Memory B cell (primary cell): ENCODE measurements around the gene ALS2CL.

ENCODE experiments used
- ATAC-seq: fragments of 150-1000 bp; cut with Tn5 transposase; 2 replicates; pipeline ENCODE4 v1.10.0; 2021; ENCODE audit warnings: low read depth, mild to moderate bottlenecking, moderate library complexity
- DNase-seq, 2 donors: peaks; one replicate each; pipeline ENCODE4 v3.0.0; 2022; ENCODE audit warnings: low spot score in 2 of 2
- H3K27ac Mint-ChIP-seq: one replicate; pipeline ENCODE4 v1.8.0; 2022; ENCODE audit warnings: mild to moderate bottlenecking, moderate library complexity, mixed read lengths
- H3K27me3 Mint-ChIP-seq: one replicate; pipeline ENCODE4 v1.8.0; 2022; ENCODE audit warnings: mixed read lengths
- H3K36me3 Mint-ChIP-seq: one replicate; pipeline ENCODE4 v1.8.0; 2022; ENCODE audit warnings: mild to moderate bottlenecking, mixed read lengths
- H3K4me1 Mint-ChIP-seq: one replicate; pipeline ENCODE4 v1.8.0; 2022; ENCODE audit warnings: mixed read lengths
- H3K4me3 Mint-ChIP-seq: one replicate; pipeline ENCODE4 v1.8.0; 2022; ENCODE audit warnings: mild to moderate bottlenecking, moderate library complexity, mixed read lengths
- H3K9me3 Mint-ChIP-seq: one replicate; pipeline ENCODE4 v1.8.0; 2022; ENCODE audit warnings: mixed read lengths

Gene ALS2CL

DNA sequence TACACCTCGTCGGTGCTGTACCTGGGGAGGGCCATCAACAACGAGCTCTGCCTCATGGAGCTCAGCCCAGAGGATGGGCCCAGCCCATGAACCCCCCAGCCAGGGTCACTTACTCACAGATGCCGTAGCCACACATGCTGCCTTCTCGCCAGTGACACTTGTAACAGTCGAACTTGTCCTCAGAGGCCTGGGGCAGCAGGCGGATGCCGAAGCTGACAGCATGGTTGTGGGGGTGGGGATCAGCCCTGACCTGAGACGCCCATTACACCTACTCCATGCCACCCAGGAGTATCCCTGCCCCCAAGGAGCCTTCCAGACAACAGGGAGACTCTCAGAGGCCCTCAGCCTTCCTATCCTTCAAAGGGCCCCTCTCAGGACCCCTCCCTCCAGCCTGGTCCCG, 12.1 kb downstream of the ALS2CL start:
- H3K27me3 Mint-ChIP-seq, result peaks cover 3% of the 10 kb centered on the region
- no peak for ATAC-seq
- no peak overlapping the region for H3K4me3 Mint-ChIP-seq
- H3K4me1 Mint-ChIP-seq, result no peaks in the 10 kb centered on the region
- no peak overlapping the region for H3K27ac Mint-ChIP-seq
- H3K36me3 Mint-ChIP-seq, result no peaks in the 10 kb centered on the region
- no peak for DNase-seq
- no peaks in the 10 kb centered on the region for H3K9me3 Mint-ChIP-seq

GRCh38 chr3:46680298-46680826, 13.1 kb downstream of the ALS2CL start:
- DNase-seq (no peak), ATAC-seq (no peak)
- Mint-ChIP-seq H3K27me3 (no peaks in the 10 kb centered on the region), H3K9me3 (no peaks in the 10 kb centered on the region), H3K36me3 (no peaks in the 10 kb centered on the region), H3K4me3 (no peak overlapping the region), H3K4me1 (no peaks in the 10 kb centered on the region), H3K27ac (no peak overlapping the region)

DNA sequence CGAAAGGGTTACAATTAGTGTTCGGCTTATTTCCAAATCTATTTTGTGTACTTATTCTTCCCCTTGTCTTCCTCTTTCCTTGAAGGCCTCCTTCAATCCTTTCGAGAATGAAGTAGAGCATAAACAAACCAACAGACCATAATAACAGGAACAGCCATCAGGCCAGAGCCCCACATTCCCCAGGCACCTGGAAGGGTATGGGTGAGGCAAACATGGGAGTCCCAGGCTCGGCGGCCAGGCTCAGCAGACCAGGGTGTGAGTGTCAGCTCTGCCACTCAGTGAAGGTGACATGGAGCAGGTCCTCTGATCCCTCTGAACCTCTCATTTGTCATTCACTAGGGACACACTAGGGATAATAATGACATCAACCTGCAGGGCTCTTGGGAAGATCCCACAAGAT, 13.8 kb downstream of the ALS2CL start:
- Mint-ChIP-seq H3K36me3 (no peaks in the 10 kb centered on the region), H3K27me3 (no peaks in the 10 kb centered on the region), H3K27ac (no peak overlapping the region), H3K9me3 (no peaks in the 10 kb centered on the region), H3K4me3 (no peak overlapping the region), H3K4me1 (no peaks in the 10 kb centered on the region)
- no peak for ATAC-seq
- no peak for DNase-seq

DNA sequence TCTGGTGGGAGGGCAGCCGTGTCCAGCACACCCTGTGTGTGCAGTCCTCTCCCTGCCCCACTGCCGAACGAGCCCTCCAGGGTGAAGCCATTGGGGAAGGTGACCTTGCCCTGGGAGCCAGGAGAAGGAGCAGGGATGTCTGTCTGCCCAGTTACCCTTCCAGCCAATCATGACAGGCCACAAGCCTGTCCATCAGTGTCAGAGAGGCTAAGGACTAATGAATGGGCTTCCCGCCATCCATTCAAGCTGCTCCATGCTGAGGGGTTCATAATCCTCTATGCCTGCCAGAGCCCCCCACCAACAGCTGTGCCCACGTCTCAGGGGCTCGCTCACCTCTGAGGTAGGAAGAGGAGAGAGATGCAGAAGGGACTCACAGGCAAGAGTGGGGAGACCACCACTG, 15.2 kb downstream of the ALS2CL start:
- Mint-ChIP-seq H3K9me3 (no peaks in the 10 kb centered on the region), H3K4me1 (no peaks in the 10 kb centered on the region), H3K27me3 (peaks cover 5% of the 10 kb centered on the region), H3K4me3 (no peak overlapping the region), H3K27ac (no peak overlapping the region), H3K36me3 (no peaks in the 10 kb centered on the region)
- ATAC-seq, result no peak
- no peak for DNase-seq

GRCh38 chr3:46677411-46677726, 16.1 kb downstream of the ALS2CL start:
- Mint-ChIP-seq H3K4me1 (no peaks in the 10 kb centered on the region), H3K4me3 (no peak overlapping the region)

GRCh38 chr3:46676601-46677410, 16.7 kb downstream of the ALS2CL start:
- peaks cover 9% of the 10 kb centered on the region for H3K27me3 Mint-ChIP-seq
- no peaks in the 10 kb centered on the region for H3K4me1 Mint-ChIP-seq
- H3K27ac Mint-ChIP-seq, result no peak overlapping the region
- H3K4me3 Mint-ChIP-seq, result no peak overlapping the region
- H3K9me3 Mint-ChIP-seq, result no peaks in the 10 kb centered on the region
- no peaks in the 10 kb centered on the region for H3K36me3 Mint-ChIP-seq
- DNase-seq (no peak), ATAC-seq (no peak)

More at GRCh38 chr3:46677411-46677726, 16.1 kb downstream of the ALS2CL start:
- H3K36me3 Mint-ChIP-seq, result no peaks in the 10 kb centered on the region
- peaks cover 7% of the 10 kb centered on the region for H3K27me3 Mint-ChIP-seq
- no peaks in the 10 kb centered on the region for H3K9me3 Mint-ChIP-seq
- DNase-seq, result no peak
- ATAC-seq, result no peak
- no peak overlapping the region for H3K27ac Mint-ChIP-seq

DNA sequence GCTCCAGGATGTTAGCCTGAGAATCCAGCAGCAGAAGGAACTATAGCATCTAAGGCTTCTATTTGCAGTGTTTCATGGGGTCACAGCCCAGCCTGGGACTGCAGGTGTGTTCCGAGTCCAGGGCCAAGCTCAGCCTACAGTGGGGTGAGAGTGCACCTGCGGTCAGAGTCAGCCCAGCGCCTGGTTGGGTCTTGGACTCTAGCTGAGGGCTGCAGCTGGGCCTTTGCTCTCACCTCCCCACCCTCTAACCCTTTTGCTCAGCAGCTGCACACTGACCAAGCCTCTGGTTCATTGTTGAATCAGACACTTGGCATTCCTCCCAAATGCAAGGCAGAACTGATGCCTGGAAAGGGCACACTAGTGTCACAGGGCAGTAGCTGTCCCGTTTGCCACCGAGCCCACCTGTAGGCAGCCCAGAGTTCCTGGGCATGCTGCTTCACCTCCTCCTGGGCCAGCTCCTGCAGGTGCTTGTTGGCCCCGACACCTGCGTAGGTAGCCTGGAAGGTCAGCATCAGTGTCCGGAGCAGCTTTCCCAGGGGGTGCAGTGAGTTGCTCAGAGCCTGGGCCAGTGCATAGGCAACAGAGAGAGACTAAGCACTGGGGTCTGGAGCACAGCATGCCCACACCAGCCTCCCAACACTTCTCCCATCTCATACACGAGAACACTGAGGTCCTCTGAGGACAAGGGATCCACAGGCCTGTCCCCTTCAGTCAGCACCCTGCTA, 17.5 kb downstream of the ALS2CL start:
- DNase-seq (no peak), ATAC-seq (no peak)
- no peak overlapping the region for H3K27ac Mint-ChIP-seq
- no peak overlapping the region for H3K4me3 Mint-ChIP-seq
- H3K4me1 Mint-ChIP-seq, result no peaks in the 10 kb centered on the region
- H3K36me3 Mint-ChIP-seq, result no peaks in the 10 kb centered on the region
- peaks cover 9% of the 10 kb centered on the region for H3K27me3 Mint-ChIP-seq
- no peaks in the 10 kb centered on the region for H3K9me3 Mint-ChIP-seq

DNA sequence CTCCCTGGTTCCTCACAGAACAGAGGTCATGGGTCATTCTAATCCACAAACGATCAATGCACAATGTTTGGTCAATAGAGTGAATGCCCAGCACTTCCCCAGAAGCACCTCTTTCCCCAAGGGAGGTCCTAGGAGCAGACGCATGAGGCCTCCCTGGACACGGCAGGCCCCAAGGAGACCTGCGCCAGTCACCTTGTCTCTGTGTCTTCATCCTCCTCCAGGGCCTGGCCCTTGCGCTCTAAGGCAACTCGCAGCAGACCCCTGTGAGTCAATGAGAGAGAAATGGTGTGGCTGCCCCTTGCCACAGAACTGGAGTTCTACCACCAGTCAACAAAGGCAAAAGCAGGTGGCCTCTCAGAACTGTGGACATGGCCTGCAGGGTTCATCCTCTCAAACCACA, 18.1 kb downstream of the ALS2CL start:
- H3K27ac Mint-ChIP-seq, result no peak overlapping the region
- no peak overlapping the region for H3K4me3 Mint-ChIP-seq
- ATAC-seq (no peak), DNase-seq (no peak)
- no peaks in the 10 kb centered on the region for H3K9me3 Mint-ChIP-seq
- H3K4me1 Mint-ChIP-seq, result no peaks in the 10 kb centered on the region
- H3K27me3 Mint-ChIP-seq, result peaks cover 9% of the 10 kb centered on the region
- no peaks in the 10 kb centered on the region for H3K36me3 Mint-ChIP-seq

GRCh38 chr3:46674031-46674845, 19.2 kb downstream of the ALS2CL start:
- no peaks in the 10 kb centered on the region for H3K36me3 Mint-ChIP-seq
- ATAC-seq (no peak), DNase-seq (no peak)
- peaks cover 9% of the 10 kb centered on the region for H3K27me3 Mint-ChIP-seq
- H3K9me3 Mint-ChIP-seq, result no peaks in the 10 kb centered on the region
- H3K4me1 Mint-ChIP-seq, result no peaks in the 10 kb centered on the region
- no peak overlapping the region for H3K4me3 Mint-ChIP-seq
- H3K27ac Mint-ChIP-seq, result no peak overlapping the region

- DNase-seq, result no peak
- no peaks in the 10 kb centered on the region for H3K9me3 Mint-ChIP-seq
- peaks cover 9% of the 10 kb centered on the region for H3K27me3 Mint-ChIP-seq
- no peaks in the 10 kb centered on the region for H3K4me1 Mint-ChIP-seq
- no peak overlapping the region for H3K4me3 Mint-ChIP-seq
- H3K36me3 Mint-ChIP-seq, result no peaks in the 10 kb centered on the region
- no peak for ATAC-seq
- H3K27ac Mint-ChIP-seq, result no peak overlapping the region
These were observed 20.1 kb downstream of the ALS2CL start for GRCh38 chr3:46673151-46674030.

DNA sequence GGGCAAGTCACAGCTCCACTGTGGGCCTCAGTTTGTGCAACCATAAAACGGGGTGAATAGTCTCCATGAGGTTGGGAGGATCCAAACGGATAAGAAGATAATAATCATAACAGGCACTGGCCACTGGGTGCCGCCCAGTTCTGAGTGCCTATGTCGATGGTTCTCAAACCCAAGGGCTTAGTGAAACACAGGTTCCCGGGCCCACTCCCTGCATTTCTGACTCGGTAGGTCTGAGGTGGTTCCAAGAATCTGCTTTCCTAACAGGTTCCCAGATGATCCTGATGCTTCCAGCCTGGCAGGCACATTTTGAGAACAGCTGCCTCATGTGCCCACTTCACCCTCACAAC, 21.2 kb downstream of the ALS2CL start:
- H3K27ac Mint-ChIP-seq, result no peak overlapping the region
- DNase-seq (no peak), ATAC-seq (no peak)
- no peaks in the 10 kb centered on the region for H3K4me1 Mint-ChIP-seq
- peaks cover 9% of the 10 kb centered on the region for H3K27me3 Mint-ChIP-seq
- H3K36me3 Mint-ChIP-seq, result no peaks in the 10 kb centered on the region
- no peaks in the 10 kb centered on the region for H3K9me3 Mint-ChIP-seq
- no peak overlapping the region for H3K4me3 Mint-ChIP-seq

GRCh38 chr3:46671541-46672348, 21.7 kb downstream of the ALS2CL start:
- Mint-ChIP-seq H3K27me3 (peaks cover 9% of the 10 kb centered on the region), H3K9me3 (no peaks in the 10 kb centered on the region), H3K27ac (no peak overlapping the region), H3K4me3 (no peak overlapping the region), H3K4me1 (no peaks in the 10 kb centered on the region), H3K36me3 (no peaks in the 10 kb centered on the region)
- DNase-seq, result no peak
- ATAC-seq, result no peak

GRCh38 chr3:46670891-46671427, 22.5 kb downstream of the ALS2CL start:
- no peaks in the 10 kb centered on the region for H3K9me3 Mint-ChIP-seq
- peaks cover 9% of the 10 kb centered on the region for H3K27me3 Mint-ChIP-seq
- H3K36me3 Mint-ChIP-seq, result no peaks in the 10 kb centered on the region
- ATAC-seq, result no peak
- H3K4me3 Mint-ChIP-seq, result no peak overlapping the region
- no peak overlapping the region for H3K27ac Mint-ChIP-seq
- no peaks in the 10 kb centered on the region for H3K4me1 Mint-ChIP-seq
- no peak for DNase-seq
